Activated T-helper 17 cell treated with anti-CD3 and anti-CD28 coated beads, Interleukin-2, amount 50 U/mL, for 72 hours (primary cell): ENCODE data around the gene WIPF1. TPM values are rescaled to one million over a fixed set of nuclear protein-coding genes. Genes with fewer than 3 reads are reported as not detected.

Source experiments
- ATAC-seq: fragments of 150-1000 bp; cut with Tn5 transposase; replicated peaks from 2 replicates; pipeline ENCODE4 v1.10.0; 2021; ENCODE audit warnings: mild to moderate bottlenecking, moderate library complexity
- H3K27ac Mint-ChIP-seq: one replicate; pipeline ENCODE4 v1.8.0; 2022; ENCODE audit warnings: mixed read lengths
- H3K27me3 Mint-ChIP-seq: one replicate; pipeline ENCODE4 v1.8.0; 2022; ENCODE audit warnings: mixed read lengths
- H3K36me3 Mint-ChIP-seq: one replicate; pipeline ENCODE4 v1.8.0; 2022; ENCODE audit warnings: low read depth, mild to moderate bottlenecking, mixed read lengths
- H3K4me1 Mint-ChIP-seq: one replicate; pipeline ENCODE4 v1.8.0; 2022; ENCODE audit warnings: mixed read lengths
- H3K4me3 Mint-ChIP-seq: one replicate; pipeline ENCODE4 v1.8.0; 2022; ENCODE audit warnings: mild to moderate bottlenecking, mixed read lengths
- H3K9me3 Mint-ChIP-seq: one replicate; pipeline ENCODE4 v1.8.0; 2022; ENCODE audit warnings: mixed read lengths
- total RNA-seq, 2 donors: library from RNA; stranded (reverse); gene quantifications; one replicate each; pipeline ENCODE4 v1.2.3, GENCODE V29; 2022

Gene WIPF1
- total RNA-seq, 2 donors from 2014 or later = 180 to 334 TPM

GRCh38 chr2:174595116-174595809 lies 2.3 kb downstream of the WIPF1 start:
- H3K9me3 Mint-ChIP-seq = no peaks in the 10 kb centered on the region
- H3K4me1 Mint-ChIP-seq = peaks cover 40% of the 10 kb centered on the region
- H3K27me3 Mint-ChIP-seq = no peaks in the 10 kb centered on the region
- peaks cover 68% of the 10 kb centered on the region for H3K36me3 Mint-ChIP-seq
- H3K27ac Mint-ChIP-seq = peak overlapping the region; percentile 97
- peak; percentile 20 for ATAC-seq
- peak overlapping the region; percentile 91 for H3K4me3 Mint-ChIP-seq

DNA sequence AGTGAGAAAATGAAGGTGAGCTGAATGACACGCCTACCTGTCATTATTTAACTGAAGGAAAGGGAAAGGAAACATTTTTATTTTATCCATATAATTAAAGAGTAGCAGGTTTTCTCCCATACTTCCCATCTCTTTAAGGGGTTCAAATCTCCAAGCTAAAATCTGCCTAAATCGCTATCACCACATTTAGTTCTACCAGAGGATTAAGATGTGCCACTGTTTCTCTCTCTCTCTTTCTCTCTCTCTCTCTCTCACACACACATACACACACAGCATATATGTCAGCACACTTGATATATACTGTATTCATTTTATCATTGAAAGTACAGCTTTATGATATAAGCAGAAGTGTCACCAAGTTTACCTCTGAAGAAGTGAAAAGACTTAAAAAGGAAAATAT lies 3.1 kb downstream of the WIPF1 start:
- no peaks in the 10 kb centered on the region for H3K9me3 Mint-ChIP-seq
- H3K27ac Mint-ChIP-seq = peak overlapping the region; percentile 97
- ATAC-seq = no peak
- H3K27me3 Mint-ChIP-seq = no peaks in the 10 kb centered on the region
- peaks cover 38% of the 10 kb centered on the region for H3K4me1 Mint-ChIP-seq
- H3K36me3 Mint-ChIP-seq = peaks cover 76% of the 10 kb centered on the region
- peak overlapping the region; percentile 91 for H3K4me3 Mint-ChIP-seq

- peak; percentile 67 for ATAC-seq
- Mint-ChIP-seq H3K9me3 (no peaks in the 10 kb centered on the region), H3K4me1 (peaks cover 40% of the 10 kb centered on the region), H3K27me3 (no peaks in the 10 kb centered on the region), H3K36me3 (peaks cover 83% of the 10 kb centered on the region), H3K27ac (peak overlapping the region; percentile 97), H3K4me3 (peak overlapping the region; percentile 91)
Observed at GRCh38 chr2:174593574-174594203, 3.9 kb downstream of the WIPF1 start.

- peak overlapping the region; percentile 97 for H3K27ac Mint-ChIP-seq
- peak overlapping the region; percentile 91 for H3K4me3 Mint-ChIP-seq
- H3K9me3 Mint-ChIP-seq = no peaks in the 10 kb centered on the region
- peaks cover 43% of the 10 kb centered on the region for H3K4me1 Mint-ChIP-seq
- peaks cover 90% of the 10 kb centered on the region for H3K36me3 Mint-ChIP-seq
- ATAC-seq = no peak
- H3K27me3 Mint-ChIP-seq = no peaks in the 10 kb centered on the region
Observed at GRCh38 chr2:174593041-174593440, 4.6 kb downstream of the WIPF1 start.

DNA sequence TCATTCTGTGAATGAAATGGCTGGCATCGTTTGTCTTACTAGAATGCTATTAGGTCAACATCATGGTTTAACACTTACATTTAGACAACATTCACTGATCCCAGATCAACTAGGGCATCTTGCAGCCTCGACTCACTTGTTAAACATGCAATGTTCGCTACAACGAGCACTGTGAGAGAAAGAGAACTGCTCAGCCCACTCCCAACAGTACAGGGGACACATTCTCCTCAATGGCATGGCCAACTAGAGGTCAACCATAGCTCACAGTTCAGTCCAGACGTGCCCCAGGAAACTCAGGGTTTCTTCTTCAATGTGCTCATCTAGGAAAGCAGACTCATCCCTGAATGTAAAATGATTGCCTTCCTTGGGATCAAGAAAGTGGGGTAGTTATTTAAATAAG lies 5.9 kb downstream of the WIPF1 start:
- H3K4me1 Mint-ChIP-seq = peaks cover 54% of the 10 kb centered on the region
- peak overlapping the region; percentile 91 for H3K27ac Mint-ChIP-seq
- H3K36me3 Mint-ChIP-seq = peaks cover 90% of the 10 kb centered on the region
- H3K27me3 Mint-ChIP-seq = no peaks in the 10 kb centered on the region
- H3K9me3 Mint-ChIP-seq = no peaks in the 10 kb centered on the region
- ATAC-seq = no peak
- peak overlapping the region; percentile 91 for H3K4me3 Mint-ChIP-seq

DNA sequence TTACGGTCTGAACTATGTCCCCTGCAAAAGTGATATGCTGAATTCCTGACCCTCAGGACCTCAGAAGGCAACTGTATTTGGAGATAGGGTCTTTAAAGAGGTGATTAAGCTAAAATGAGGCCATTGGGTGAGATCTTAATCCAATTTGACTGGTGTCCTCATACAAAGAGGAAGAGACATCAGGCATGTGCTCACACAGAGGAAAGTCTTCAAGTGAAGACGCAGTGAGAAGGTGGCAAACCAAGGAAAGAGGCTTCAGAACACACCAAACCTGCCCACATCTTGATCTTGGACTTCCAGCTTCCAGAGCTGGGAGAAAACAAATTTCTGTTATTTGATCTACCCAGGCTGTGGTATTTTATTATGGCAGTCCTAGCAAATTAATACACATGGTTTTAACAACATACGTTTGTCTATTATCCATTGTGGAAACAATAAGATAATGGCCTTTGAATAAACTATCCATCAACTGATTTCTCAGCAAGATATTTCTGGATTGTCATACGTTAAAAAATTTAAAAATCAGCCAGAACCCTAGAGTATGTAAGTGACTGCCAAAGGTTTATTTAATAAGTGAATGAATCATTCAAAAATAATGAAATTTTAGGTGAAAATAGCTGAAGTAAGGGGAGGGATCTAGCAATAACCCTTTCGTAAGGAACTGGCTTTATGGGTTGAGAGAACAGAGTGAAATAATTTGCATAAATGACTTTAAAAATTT lies 6.5 kb downstream of the WIPF1 start:
- H3K4me3 Mint-ChIP-seq = peak overlapping the region; percentile 91
- peaks cover 60% of the 10 kb centered on the region for H3K4me1 Mint-ChIP-seq
- H3K27ac Mint-ChIP-seq = peak overlapping the region; percentile 91
- no peak for ATAC-seq
- H3K9me3 Mint-ChIP-seq = no peaks in the 10 kb centered on the region
- no peaks in the 10 kb centered on the region for H3K27me3 Mint-ChIP-seq
- H3K36me3 Mint-ChIP-seq = peaks cover 91% of the 10 kb centered on the region

GRCh38 chr2:174590346-174590745 lies 7.3 kb downstream of the WIPF1 start:
- Mint-ChIP-seq H3K9me3 (no peaks in the 10 kb centered on the region), H3K4me3 (peak overlapping the region; percentile 91), H3K4me1 (peaks cover 65% of the 10 kb centered on the region), H3K36me3 (peaks cover 91% of the 10 kb centered on the region), H3K27ac (peak overlapping the region; percentile 91), H3K27me3 (no peaks in the 10 kb centered on the region)
- no peak for ATAC-seq

GRCh38 chr2:174589334-174589733 lies 8.3 kb downstream of the WIPF1 start:
- ATAC-seq = no peak
- peak overlapping the region; percentile 91 for H3K4me3 Mint-ChIP-seq
- H3K9me3 Mint-ChIP-seq = no peaks in the 10 kb centered on the region
- peaks cover 92% of the 10 kb centered on the region for H3K36me3 Mint-ChIP-seq
- H3K27me3 Mint-ChIP-seq = no peaks in the 10 kb centered on the region
- peaks cover 61% of the 10 kb centered on the region for H3K4me1 Mint-ChIP-seq
- peak overlapping the region; percentile 91 for H3K27ac Mint-ChIP-seq

DNA sequence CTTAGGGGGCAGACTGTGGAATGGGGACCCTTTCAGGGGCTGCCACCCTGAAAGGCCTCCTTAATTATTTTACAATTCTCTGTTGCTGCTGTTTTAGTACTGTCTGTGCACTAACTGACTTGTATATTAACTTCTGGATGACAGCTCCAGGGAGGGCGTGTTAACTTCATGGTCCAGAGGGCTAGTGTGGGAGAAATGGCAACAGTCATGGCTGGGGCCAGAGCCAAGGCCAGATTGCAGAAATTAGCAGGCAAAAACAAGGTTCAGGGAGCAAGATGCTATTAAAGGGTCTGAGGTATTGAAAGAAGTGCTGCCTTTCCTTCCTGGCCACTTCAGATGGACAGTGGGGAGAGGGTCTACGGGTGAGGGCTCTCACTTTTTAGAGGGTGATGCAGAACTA lies 9.1 kb downstream of the WIPF1 start:
- peaks cover 53% of the 10 kb centered on the region for H3K4me1 Mint-ChIP-seq
- H3K27ac Mint-ChIP-seq = peak overlapping the region; percentile 91
- H3K9me3 Mint-ChIP-seq = no peaks in the 10 kb centered on the region
- no peaks in the 10 kb centered on the region for H3K27me3 Mint-ChIP-seq
- no peak for ATAC-seq
- peaks cover 92% of the 10 kb centered on the region for H3K36me3 Mint-ChIP-seq
- peak overlapping the region; percentile 91 for H3K4me3 Mint-ChIP-seq

DNA sequence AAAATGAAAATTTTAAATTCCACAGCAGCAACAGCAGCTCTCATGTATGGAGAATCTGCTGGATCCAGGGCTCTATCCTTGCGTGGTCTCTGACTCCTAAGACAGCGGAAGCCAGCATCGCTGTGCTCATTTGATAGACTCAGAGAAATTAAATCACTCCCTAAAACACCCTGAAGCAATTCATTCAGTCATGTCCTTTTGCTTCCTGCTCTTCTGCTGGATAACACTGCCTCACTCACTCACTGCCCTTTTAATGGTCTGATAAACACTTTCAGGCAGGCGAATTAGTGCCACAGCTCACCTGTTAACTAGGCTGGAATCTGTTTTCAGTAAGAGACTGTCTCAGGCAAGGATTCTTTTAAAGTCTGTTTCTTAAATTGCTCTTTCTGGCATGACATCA lies 10.0 kb downstream of the WIPF1 start:
- peaks cover 94% of the 10 kb centered on the region for H3K36me3 Mint-ChIP-seq
- peak overlapping the region; percentile 91 for H3K4me3 Mint-ChIP-seq
- peaks cover 60% of the 10 kb centered on the region for H3K4me1 Mint-ChIP-seq
- H3K27me3 Mint-ChIP-seq = no peaks in the 10 kb centered on the region
- H3K27ac Mint-ChIP-seq = peak overlapping the region; percentile 91
- H3K9me3 Mint-ChIP-seq = no peaks in the 10 kb centered on the region
- ATAC-seq = no peak

DNA sequence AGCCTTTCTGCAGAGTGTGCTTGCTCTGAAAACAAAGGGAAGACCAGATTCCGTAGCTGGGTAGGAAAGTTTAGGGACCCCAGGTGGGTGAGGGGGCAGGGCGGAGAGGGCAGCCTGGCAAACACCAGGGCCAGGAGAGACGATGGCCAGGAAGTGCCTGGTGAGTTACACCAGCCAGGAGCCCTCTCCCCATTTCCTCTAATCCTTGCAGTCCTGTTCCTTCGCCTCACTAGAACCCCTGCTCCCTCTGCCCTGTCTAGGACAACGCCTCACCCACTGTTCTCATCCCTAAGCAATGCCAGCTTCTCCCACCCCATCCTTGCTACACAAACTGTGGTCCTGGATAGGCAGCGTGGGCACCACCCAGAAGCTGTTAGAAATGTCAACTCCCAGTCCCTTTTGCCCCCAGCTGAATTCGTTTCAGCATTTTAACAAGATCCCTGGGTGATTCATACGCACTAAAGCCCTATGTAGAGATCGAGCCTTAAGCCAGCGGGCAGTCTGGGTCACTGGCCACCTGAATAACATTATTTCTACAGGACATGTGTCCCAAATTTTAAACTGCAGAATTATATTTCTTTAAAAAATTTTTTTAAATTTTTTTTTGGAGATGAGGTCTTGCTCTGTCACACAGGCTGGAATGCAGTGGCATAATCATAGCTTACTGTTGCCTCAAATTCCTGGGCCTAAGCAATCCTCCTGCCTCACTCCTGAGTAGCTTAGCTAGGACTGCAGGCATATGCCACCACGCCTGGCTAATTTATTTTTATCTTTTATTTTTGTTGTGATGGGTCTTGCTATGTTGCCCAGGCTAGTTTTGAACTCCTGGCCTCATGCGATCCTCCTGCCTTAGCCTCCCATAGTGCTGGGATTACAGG lies 10.9 kb downstream of the WIPF1 start:
- H3K36me3 Mint-ChIP-seq = peaks cover 97% of the 10 kb centered on the region
- no peak for ATAC-seq
- H3K4me3 Mint-ChIP-seq = peak overlapping the region; percentile 91
- H3K4me1 Mint-ChIP-seq = peaks cover 57% of the 10 kb centered on the region
- peak overlapping the region; percentile 91 for H3K27ac Mint-ChIP-seq
- no peaks in the 10 kb centered on the region for H3K27me3 Mint-ChIP-seq
- no peaks in the 10 kb centered on the region for H3K9me3 Mint-ChIP-seq

GRCh38 chr2:174585657-174586252 lies 11.8 kb downstream of the WIPF1 start:
- Mint-ChIP-seq H3K9me3 (no peaks in the 10 kb centered on the region), H3K27me3 (no peaks in the 10 kb centered on the region), H3K4me3 (peak overlapping the region; percentile 43), H3K36me3 (peaks cover 97% of the 10 kb centered on the region), H3K27ac (peak overlapping the region; percentile 91), H3K4me1 (peaks cover 57% of the 10 kb centered on the region)
- ATAC-seq = no peak

- no peak for ATAC-seq
- H3K27ac Mint-ChIP-seq = peak overlapping the region; percentile 91
- H3K9me3 Mint-ChIP-seq = no peaks in the 10 kb centered on the region
- H3K36me3 Mint-ChIP-seq = peaks cover 97% of the 10 kb centered on the region
- no peaks in the 10 kb centered on the region for H3K27me3 Mint-ChIP-seq
- H3K4me3 Mint-ChIP-seq = no peak overlapping the region
- peaks cover 57% of the 10 kb centered on the region for H3K4me1 Mint-ChIP-seq
Observed at GRCh38 chr2:174585146-174585545, 12.5 kb downstream of the WIPF1 start.

DNA sequence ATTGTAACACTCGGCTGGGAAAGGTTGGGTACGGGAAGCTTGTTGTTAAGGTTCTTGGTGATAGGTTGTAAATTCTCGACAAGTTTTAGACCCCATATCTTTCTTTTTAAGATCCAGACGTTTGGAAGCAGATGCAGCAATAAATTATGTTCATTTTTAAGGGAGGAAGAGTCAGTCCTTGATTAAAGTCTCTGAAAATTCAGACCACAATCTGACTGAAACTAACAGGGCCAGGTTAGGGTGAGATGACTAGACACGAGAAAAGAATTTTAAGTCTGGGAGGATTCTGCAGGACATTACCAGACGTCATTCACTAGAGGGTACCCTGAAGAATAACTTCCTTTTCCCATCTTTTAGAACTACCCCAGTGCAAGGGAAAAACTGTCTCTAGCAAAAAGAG lies 16.1 kb downstream of the WIPF1 start:
- peak overlapping the region; percentile 66 for H3K27ac Mint-ChIP-seq
- ATAC-seq = peak; percentile 74
- peaks cover 100% of the 10 kb centered on the region for H3K36me3 Mint-ChIP-seq
- peaks cover 29% of the 10 kb centered on the region for H3K4me1 Mint-ChIP-seq
- H3K4me3 Mint-ChIP-seq = peak overlapping the region; percentile 55
- no peaks in the 10 kb centered on the region for H3K9me3 Mint-ChIP-seq
- no peaks in the 10 kb centered on the region for H3K27me3 Mint-ChIP-seq
